NOMO-1 treated with dmso at 0.1 percent for 144 hours (cell line): ENCODE results near the gene SERBP1.
"Not testable (repeated sequence)": the region's sequence is repeated elsewhere in the genome, so short reads cannot be mapped to it uniquely, and the experiment has no call there.

Experiments
- DNase-seq: peaks from one replicate; lab custom pipeline; 2025; ENCODE audit not compliant: unreplicated experiment; lab: John Stamatoyannopoulos, UW

Gene SERBP1

DNA sequence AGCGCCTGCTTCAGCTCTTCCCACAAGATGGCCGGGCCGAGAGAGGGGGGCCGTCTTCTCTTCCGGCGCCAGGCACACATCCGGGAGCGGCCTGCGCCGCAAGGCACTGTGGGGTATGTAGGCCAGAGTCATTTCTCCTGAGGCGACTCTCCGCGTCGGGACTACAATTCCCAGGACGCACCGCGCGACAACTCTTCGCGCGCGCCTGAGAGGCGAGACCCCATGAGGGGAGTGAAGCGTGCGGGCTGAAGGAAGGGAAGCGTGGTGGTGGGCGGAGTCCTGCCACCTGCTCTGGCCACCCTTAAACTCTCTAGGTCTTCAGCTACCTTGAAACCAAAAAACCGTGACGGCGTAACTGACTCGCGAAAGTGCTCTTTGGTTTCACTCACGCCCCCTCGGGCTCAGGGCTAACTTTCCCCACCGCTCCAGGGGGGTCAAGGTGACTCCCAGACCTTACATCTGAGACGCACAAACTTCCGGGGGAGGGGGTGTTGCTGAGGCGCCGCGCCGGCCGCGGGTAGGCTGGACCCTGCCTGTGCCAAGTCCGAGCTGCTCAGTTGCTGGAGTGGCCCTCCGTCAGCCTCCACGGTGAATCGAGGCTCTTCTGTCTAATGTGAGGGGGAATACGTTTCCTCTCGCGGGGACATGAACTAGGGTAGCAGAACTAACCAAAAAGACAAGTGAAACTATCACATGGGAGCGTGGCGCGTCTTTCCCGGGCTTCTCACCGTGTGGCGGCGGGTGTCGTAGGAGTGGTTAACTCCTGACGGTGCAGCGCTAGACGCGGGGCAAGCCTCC is at the start of gene SERBP1:
Gene SERBP1, minus strand, starts transcription at position 45 of the 798 bp plus-strand sequence. CDS start 102 bp downstream, outside the sequence.
- peak; percentile 97 for DNase-seq

DNA sequence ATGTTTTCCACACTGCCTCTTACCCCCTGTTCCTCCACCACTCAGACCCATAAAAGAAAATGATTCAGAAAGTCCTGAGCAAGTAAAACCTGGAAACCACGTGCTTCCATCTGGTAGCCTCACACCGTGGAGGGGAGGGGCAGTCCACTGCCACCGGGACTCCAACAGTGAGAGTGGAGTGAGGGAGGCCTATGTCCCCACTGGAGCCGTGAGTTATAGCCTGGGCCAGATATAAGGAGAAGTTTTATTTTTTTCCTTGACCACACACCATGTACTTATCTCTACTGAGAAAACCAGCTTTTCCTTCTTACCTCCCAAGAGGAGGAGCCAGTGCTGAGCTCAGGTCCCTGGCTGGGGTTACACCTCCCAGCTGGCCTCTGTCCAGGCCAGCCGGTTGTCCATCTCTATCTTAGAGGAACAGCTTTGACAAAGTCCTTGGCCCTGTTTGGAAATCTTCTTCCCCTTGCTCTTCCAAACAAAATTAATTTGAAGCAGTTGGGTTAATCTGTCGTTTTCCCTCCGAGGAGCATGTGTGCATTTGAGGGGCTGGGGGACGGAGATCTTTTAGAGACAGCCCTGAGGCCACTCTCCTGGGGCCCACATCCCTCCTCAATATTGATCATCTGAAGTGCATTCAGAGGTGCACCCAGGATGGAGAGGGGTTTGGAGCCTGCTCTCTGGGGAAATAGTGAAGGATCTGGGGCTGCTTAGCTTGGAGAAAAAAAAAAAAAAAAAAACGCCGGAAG is 49.1 kb upstream of the SERBP1 start:
- no peak for DNase-seq

GRCh38 chr1:67476906-67477305 is 46.7 kb upstream of the SERBP1 start:
- no peak for DNase-seq

DNA sequence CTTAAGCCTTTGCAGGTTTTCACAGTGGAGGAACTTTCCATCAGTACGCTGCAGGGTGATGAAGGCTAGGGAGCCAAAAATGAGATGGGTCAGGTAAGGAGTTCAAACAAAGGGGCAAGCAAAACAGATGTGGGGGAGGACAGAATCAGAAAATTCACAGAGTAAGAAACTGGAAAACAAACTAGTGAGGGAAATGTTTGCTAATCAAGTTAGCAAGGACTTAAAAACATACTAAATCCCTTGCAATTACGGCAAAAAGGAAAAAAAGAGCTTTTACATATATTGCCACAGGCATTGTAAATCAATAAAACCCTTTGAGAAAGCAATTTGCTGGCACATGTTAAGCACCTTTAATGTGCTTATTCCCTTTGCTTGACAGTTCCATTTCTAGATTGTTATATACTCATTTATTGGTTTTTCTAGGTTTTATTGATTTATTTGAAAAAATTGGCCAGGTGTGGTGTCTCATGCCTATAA is 45.8 kb upstream of the SERBP1 start:
- DNase-seq: no peak

DNA sequence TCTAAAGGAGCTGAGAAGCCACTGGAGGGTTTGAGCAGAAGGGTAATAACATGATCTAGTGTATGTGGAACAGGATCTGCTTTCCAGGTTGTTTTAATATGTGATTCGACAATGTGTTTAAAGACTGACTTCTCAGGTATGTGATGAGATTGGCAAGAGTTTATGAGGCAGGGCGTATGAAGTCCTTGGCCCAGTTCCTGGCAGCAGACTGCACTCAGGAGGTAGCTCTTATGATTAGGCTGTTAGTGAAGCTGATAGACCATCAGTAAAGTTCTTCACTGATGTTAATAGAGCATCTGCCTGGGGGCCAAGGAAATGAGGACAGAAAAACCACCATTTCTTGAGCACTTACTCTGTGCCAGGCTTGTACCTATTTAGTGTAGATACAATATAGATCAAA is 41.9 kb upstream of the SERBP1 start:
- DNase-seq: no peak

DNA sequence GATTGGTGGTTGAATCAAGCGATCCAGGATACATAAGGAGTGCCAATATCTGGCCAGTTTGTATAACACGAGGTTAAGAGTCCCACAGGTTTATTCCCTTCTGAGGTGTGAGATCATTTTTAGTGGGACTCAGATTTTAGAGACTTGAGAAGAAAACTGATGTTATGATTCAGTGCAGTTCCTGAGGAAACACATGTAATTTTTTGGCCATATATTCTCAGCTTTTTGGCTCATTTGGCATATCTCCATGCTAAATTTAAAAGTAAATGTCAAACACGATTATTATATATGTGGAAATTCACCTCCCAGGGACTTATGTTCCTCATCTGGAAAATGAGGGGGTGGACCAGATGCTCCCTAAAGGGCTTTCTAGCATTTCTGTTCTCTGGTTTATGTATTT is 39.2 kb upstream of the SERBP1 start:
- no peak for DNase-seq

GRCh38 chr1:67468066-67468718 is 38.0 kb upstream of the SERBP1 start:
- DNase-seq: no peak

GRCh38 chr1:67465375-67465774 is 35.2 kb upstream of the SERBP1 start:
- DNase-seq: no peak

DNA sequence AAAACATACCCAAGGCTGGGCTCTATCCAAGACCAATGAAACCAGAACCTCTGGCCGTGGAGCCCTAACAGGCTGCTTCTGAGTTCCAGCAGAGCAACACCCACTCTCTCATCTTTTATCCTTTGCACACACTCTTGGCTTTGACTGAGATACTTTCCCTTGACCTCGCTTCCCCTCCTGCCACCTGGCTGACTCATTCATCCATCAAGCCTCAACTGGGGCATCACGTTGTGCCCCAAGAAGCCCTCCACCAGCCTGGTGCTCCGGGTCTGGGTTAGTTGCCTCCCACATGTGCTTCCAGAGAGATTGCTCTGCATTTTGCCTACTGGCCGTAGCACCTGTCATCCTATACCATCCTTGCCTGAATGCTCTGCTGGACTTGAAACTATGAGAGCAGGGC is 34.5 kb upstream of the SERBP1 start:
- no peak for DNase-seq

DNA sequence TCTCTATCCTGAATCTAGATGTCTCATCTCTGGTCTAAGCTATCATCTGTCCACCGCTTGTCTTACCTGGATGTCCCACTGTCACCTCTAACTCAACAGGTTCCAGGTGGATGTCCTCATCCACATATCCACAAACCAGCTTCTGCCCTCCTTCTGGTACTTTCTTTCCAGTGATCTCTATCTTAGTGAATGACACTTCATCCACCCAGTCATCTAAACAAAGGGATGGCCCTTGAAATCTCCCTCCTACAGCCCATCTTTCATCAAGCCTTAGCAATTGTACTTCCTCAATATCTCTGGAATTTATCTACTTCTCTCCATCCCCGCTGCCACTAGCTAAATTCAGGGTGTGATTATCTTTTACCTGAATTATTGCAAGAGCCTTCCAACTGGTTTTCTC is 33.9 kb upstream of the SERBP1 start:
- no peak for DNase-seq

DNA sequence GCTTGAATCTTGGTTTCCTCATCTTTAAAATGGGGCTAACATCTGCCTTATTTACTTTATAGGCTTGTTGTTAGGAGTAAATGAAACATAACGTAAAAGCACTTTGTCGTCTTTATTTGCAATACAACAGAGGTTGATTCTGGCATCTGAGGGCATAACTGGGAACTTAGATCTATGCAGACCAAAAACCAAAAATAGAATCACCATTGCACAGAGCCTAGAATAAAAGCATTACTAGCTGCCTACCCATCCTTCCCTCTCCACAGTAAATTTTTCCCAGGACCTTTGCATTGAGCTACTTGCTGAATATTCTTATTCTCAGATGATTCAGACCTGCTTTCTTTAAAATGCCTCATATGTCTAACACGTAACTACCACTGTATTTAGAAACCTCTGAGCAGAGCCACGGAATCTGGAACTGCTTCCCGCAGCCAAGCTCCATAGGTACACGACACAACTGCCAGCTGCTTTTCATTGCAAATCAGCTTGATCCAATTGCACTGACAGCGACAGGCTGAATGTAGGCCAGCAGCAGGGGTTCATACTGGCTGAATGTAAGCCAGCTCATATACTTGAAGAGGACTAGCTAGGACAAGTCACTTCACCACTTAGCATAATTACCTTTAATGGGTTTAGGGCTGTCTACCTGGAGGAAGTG is 33.2 kb upstream of the SERBP1 start:
- DNase-seq: no peak

DNA sequence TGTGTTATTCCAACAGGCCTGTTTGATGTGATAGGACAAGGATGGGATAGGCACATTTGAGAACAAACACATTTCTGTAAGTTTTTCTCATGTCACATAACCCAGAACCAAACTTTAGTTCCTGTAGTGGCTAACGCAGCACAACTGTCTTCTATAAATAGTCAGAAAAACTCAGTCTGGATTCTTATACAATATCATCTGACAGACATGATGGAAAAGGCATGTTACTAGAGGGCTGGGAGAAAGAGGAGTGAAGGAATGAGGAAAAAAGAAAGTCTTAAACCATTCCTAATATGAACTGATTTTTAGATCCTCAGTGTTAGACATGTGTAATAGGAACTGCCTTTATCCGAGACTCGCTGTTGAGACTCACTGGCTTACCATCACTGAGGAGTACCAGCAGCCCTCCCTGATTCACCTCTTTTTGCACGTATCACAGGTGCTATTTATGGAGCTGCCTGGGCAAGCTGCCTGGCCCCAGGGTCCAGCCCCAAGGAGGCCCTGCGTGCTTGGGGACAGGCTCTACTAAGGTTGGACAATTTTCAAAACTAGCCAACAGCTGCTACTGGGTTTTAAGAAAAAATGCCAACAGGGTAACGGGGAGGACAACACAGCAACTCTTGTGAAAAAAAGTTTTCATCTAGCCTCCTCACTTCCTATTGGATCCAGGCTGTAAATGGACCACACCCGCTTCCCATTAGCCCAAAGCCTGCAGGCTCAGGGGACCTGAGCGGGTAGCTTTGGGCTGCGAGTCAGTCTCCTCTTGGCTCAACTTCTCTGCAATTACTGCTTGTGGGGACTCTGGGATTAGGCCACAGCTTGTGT is 30.7 kb upstream of the SERBP1 start:
- no peak for DNase-seq

GRCh38 chr1:67459068-67459467 is 28.9 kb upstream of the SERBP1 start:
- DNase-seq: no peak

GRCh38 chr1:67458663-67459062 is 28.5 kb upstream of the SERBP1 start:
- DNase-seq: no peak

GRCh38 chr1:67457247-67457646 is 27.0 kb upstream of the SERBP1 start:
- DNase-seq: no peak

DNA sequence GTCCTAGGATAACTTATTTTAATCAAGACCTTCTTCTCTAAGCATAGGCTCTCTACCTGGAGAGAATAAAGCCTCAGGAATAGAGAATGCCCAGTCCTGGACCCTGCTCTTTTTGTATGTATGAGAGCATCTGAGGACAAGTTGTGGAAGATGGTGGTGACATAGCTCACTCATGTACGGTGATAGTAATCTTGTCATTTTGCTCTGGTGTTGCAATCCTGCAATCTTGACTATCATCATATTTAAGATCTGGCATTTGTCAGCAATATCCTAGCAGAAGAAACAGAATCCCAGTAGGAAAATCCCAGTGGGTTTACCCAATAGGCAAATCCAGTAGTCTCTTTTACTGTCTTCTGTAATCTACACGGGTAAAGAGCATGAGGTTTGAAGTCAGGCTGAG is 21.6 kb upstream of the SERBP1 start:
- DNase-seq: no peak

- DNase-seq: no peak
These were observed 21.2 kb upstream of the SERBP1 start for GRCh38 chr1:67451356-67451755.

DNA sequence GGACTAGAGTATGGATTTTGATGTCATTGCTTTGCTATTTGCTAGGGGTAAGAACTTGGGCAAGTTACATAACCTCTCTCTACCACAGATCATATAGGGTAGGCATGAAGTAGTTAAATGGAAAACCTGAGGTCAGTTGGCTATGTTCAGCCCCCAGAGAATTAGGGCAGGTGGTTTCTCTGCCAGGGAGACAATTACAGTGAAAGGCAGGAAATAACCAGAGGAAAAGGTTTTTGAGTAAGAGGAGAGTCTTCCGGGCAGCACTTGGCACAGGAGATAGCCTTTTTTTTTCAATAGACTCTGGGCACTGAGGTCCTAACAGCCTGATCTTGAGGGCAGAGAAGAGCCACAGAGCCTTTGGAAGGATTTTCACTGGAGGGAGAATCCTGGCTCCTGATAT is 16.7 kb upstream of the SERBP1 start:
- DNase-seq: no peak

- not testable (repeated sequence) for DNase-seq
These were observed 15.8 kb upstream of the SERBP1 start for GRCh38 chr1:67446014-67446413.

DNA sequence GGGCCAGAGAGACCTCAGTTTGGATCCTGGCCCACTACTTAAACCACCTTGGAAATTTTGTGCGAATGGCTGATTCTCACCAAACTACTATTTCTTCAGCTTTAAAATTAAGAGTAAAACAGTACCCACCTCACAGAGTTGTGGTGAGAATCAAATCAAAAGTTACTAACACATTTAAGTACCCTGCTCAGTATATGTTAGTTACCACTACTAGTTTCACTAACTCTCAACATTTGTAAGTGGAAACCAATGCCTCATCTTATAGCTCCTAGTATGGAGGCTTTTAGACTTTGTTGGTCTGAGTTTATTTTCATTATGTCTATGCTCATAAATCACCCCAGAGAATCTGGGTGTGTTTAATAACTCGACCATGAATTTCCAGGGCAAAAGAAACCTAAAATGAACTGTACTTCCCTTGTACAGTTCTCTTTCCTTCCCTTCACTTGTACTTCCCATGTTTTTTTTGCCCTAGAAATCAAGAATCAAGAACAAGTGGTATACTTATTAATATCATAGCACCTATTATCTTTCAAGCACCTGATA is 11.6 kb upstream of the SERBP1 start:
- DNase-seq: no peak
